ENCODE data around the gene PACRG. TPM values are rescaled to one million over a fixed set of nuclear protein-coding genes. Genes with fewer than 3 reads are reported as not detected.

Gene PACRG
- total RNA-seq, 5 donors from 2014 or later (not counting 1 experiment from before 2014, with no cell fraction given) = 0.20 to 3.0 (median 1.2) TPM; not detected in 1

DNA sequence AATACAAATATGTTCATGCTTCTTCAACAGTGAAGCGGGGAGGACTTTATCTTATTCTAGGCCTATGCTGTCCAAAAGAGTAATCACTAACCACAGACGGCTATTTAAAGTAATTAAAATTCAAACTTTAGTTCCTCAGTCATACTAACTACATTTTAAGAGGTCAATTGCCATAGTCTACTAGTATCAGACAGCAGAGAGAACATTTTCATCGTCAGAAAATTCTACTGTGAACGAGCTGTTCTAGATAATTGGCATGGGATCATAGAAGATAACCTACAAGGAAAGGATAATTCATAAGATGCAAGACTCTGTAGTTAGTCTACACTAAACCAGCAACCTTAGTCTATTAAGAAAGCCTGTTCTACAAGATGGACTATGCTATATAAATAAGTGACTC is 44.6 kb upstream of the PACRG start:
- Mint-ChIP-seq H3K9me3 (peaks cover 0 to 5% (median 4%) of the 10 kb centered on the region in 3 donors), H3K27me3 (no peaks in the 10 kb centered on the region), H3K4me1 (no peaks in the 10 kb centered on the region), H3K36me3 (no peaks in the 10 kb centered on the region), H3K4me3 (no peak overlapping the region), H3K27ac (no peak overlapping the region)
- no CpG with 5 or more reads among the region's 4 CpGs for WGBS (ENCODE audit: insufficient coverage)
- H3K4me1 ChIP-seq (ENCODE audit: control insufficient read depth in 1 of 2, extremely low read depth in 1 of 2, insufficient read depth in 2 of 2, low read length in 2 of 2) = no peaks in the 10 kb centered on the region
- H3K27me3 ChIP-seq (replicated peaks in 1 of 2; ENCODE audit: control insufficient read depth in 2 of 2, extremely low read depth in 1 of 2, insufficient read depth in 2 of 2, low read length in 1 of 2) = no peaks in the 10 kb centered on the region
- ChIA-PET CTCF (no interaction called here), POLR2A (no interaction called here)
- H3K9me3 ChIP-seq = no peaks in the 10 kb centered on the region
- H3K4me3 ChIP-seq (ENCODE audit: control insufficient read depth in 1 of 2, extremely low read depth in 1 of 2, low read length in 1 of 2) = no peak overlapping the region
- H3K27ac ChIP-seq (ENCODE audit: low read length) = no peak overlapping the region
- H3K36me3 ChIP-seq (ENCODE audit: control insufficient read depth in 2 of 2, extremely low read depth in 1 of 2, insufficient read depth in 1 of 2, low read length in 1 of 2) = no peaks in the 10 kb centered on the region
- DNase-seq (no peak), ATAC-seq (replicated peaks in 1 of 4) (no peak)

DNA sequence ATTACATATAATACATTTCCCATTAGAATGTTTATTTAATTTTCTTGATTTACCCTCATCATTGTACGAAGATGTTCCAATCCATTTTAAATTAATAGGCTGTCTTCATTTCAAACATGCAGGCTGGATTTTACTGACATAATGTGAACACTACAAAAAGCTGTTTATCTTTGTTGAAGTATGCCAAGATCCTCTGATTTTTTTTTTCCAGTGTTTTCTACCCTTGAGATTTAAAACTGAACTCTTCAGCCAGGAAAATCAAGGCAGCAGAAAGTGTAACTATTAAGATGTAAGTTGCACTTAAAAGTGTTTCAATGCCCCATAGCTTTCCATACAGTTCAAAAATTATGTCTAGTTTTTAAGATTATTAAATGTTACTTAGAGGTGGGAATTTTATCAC is 43.7 kb upstream of the PACRG start:
- H3K4me3 ChIP-seq (ENCODE audit: control insufficient read depth in 1 of 2, extremely low read depth in 1 of 2, low read length in 1 of 2) = no peak overlapping the region
- no peak overlapping the region for H3K4me3 Mint-ChIP-seq
- WGBS (ENCODE audit: insufficient coverage) = no CpG with 5 or more reads among the region's 1 CpG
- H3K27ac Mint-ChIP-seq = no peak overlapping the region
- ATAC-seq (replicated peaks in 1 of 4) (no peak), DNase-seq (no peak)
- ChIA-PET POLR2A (no interaction called here), CTCF (no interaction called here)
- H3K36me3 ChIP-seq (ENCODE audit: control insufficient read depth in 2 of 2, extremely low read depth in 1 of 2, insufficient read depth in 1 of 2, low read length in 1 of 2) = no peaks in the 10 kb centered on the region
- no peaks in the 10 kb centered on the region for H3K9me3 ChIP-seq
- no peaks in the 10 kb centered on the region for H3K4me1 Mint-ChIP-seq
- H3K4me1 ChIP-seq (ENCODE audit: control insufficient read depth in 1 of 2, extremely low read depth in 1 of 2, insufficient read depth in 2 of 2, low read length in 2 of 2) = no peaks in the 10 kb centered on the region
- no peak overlapping the region for H3K27ac ChIP-seq (ENCODE audit: low read length)
- peaks cover 0 to 5% (median 4%) of the 10 kb centered on the region in 3 donors for H3K9me3 Mint-ChIP-seq
- no peaks in the 10 kb centered on the region for H3K27me3 ChIP-seq (replicated peaks in 1 of 2; ENCODE audit: control insufficient read depth in 2 of 2, extremely low read depth in 1 of 2, insufficient read depth in 2 of 2, low read length in 1 of 2)
- H3K27me3 Mint-ChIP-seq = no peaks in the 10 kb centered on the region
- H3K36me3 Mint-ChIP-seq = no peaks in the 10 kb centered on the region

DNA sequence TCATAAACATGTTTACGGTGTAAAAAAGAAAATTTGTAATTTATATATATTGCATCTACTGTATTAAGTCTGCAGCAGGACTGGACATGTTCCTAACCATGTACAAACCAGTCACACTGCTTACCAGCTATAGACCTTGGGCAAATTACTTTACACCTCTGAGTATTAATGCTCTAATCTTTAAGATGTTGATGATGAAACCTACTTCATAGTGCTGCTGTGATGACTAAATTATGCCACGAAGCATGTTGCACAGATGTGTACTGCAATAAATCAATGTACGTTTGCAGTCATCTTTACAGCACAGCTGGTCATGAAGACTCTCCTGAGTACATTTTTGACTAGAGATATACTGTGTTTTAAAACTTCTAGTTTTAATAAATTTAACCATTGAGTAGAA is 42.8 kb upstream of the PACRG start:
- no peak for DNase-seq
- Histone ChIP-seq H3K27ac (ENCODE audit: low read length) (no peak overlapping the region), H3K9me3 (no peaks in the 10 kb centered on the region), H3K36me3 (ENCODE audit: control insufficient read depth in 2 of 2, extremely low read depth in 1 of 2, insufficient read depth in 1 of 2, low read length in 1 of 2) (no peaks in the 10 kb centered on the region), H3K4me1 (ENCODE audit: control insufficient read depth in 1 of 2, extremely low read depth in 1 of 2, insufficient read depth in 2 of 2, low read length in 2 of 2) (no peaks in the 10 kb centered on the region), H3K4me3 (ENCODE audit: control insufficient read depth in 1 of 2, extremely low read depth in 1 of 2, low read length in 1 of 2) (no peak overlapping the region), H3K27me3 (replicated peaks in 1 of 2; ENCODE audit: control insufficient read depth in 2 of 2, extremely low read depth in 1 of 2, insufficient read depth in 2 of 2, low read length in 1 of 2) (no peaks in the 10 kb centered on the region)
- no peaks in the 10 kb centered on the region for H3K4me1 Mint-ChIP-seq
- WGBS (ENCODE audit: insufficient coverage) = no CpG with 5 or more reads among the region's 3 CpGs
- POLR2A ChIA-PET = interaction anchor here in 1 of 2 donors (0.6 kb wide), 1 partner anchor 46 kb away, joined by 3 read pairs; no protein-coding TSS in a partner anchor
- H3K4me3 Mint-ChIP-seq = no peak overlapping the region
- H3K9me3 Mint-ChIP-seq = peaks cover 0 to 5% (median 4%) of the 10 kb centered on the region in 3 donors
- no peaks in the 10 kb centered on the region for H3K36me3 Mint-ChIP-seq
- H3K27ac Mint-ChIP-seq = no peak overlapping the region
- CTCF ChIA-PET = no interaction called here
- H3K27me3 Mint-ChIP-seq = no peaks in the 10 kb centered on the region
- no peak for ATAC-seq (replicated peaks in 1 of 4)

DNA sequence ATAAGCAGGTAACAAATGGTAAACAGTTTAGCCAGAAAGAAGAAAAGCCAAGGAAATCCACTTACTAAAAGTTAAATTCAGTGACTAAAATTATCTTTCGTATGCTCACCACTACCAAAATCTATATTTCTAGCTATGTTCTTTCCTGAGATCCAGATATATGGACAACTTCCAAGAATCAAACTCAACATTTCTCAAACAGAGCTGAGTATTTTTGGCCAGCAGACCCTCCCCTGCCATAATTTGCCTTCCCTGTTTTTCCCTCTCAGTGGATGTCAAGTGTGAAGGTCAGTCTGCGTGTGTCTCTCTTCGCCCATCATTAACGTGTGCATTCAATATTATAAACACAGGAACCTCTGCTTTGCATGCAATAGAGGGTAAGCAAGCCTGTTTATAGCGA is 42.2 kb upstream of the PACRG start:
- Mint-ChIP-seq H3K4me3 (no peak overlapping the region), H3K27ac (no peak overlapping the region), H3K36me3 (no peaks in the 10 kb centered on the region), H3K27me3 (no peaks in the 10 kb centered on the region), H3K9me3 (peaks cover 0 to 5% (median 4%) of the 10 kb centered on the region in 3 donors), H3K4me1 (peaks cover 0 to 5% (median 1%) of the 10 kb centered on the region in 3 donors)
- no peak overlapping the region for H3K27ac ChIP-seq (ENCODE audit: low read length)
- H3K27me3 ChIP-seq (replicated peaks in 1 of 2; ENCODE audit: control insufficient read depth in 2 of 2, extremely low read depth in 1 of 2, insufficient read depth in 2 of 2, low read length in 1 of 2) = no peaks in the 10 kb centered on the region
- ChIA-PET POLR2A (interaction anchor here in 1 of 2 donors (0.6 kb wide), 1 partner anchor 45 kb away, joined by 3 read pairs; no protein-coding TSS in a partner anchor), CTCF (no interaction called here)
- no peak for DNase-seq
- H3K4me1 ChIP-seq (ENCODE audit: control insufficient read depth in 1 of 2, extremely low read depth in 1 of 2, insufficient read depth in 2 of 2, low read length in 2 of 2) = no peaks in the 10 kb centered on the region
- H3K9me3 ChIP-seq = no peaks in the 10 kb centered on the region
- no peak overlapping the region for H3K4me3 ChIP-seq (ENCODE audit: control insufficient read depth in 1 of 2, extremely low read depth in 1 of 2, low read length in 1 of 2)
- WGBS (ENCODE audit: insufficient coverage) = 80% methylated on average over 1 of the region's 5 CpGs
- H3K36me3 ChIP-seq (ENCODE audit: control insufficient read depth in 2 of 2, extremely low read depth in 1 of 2, insufficient read depth in 1 of 2, low read length in 1 of 2) = no peaks in the 10 kb centered on the region
- ATAC-seq (replicated peaks in 1 of 4) = no peak

DNA sequence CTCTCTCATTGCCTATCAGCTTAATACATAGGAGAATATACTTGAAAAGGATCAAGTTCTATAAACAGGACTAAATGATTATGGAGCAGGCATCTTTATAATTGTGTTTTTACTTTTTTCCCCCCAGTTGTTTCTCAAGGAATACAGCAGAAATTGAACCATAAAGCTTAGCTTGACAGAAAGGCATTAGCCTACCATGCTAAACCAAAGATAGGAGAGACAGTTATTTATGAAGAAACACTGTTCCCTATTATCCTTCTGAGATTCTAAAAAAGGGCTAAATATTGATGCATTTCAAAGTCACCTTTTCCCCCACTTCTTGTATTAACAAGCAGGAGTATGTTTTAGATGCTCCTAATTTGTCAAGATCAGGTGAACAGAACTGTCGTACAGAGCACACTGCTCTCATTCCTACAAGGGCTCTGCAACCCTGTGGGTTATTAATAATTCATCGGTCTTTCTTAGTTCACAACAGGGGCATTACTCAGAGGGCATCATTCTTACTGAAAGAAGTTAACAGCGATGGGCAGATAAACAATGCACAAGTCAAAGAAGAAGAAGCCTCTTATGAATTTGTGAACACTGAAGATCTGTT is 38.9 kb upstream of the PACRG start:
- no CpG with 5 or more reads among the region's 3 CpGs for WGBS (ENCODE audit: insufficient coverage)
- ATAC-seq (replicated peaks in 1 of 4) = no peak
- no peaks in the 10 kb centered on the region for H3K4me1 ChIP-seq (ENCODE audit: control insufficient read depth in 1 of 2, extremely low read depth in 1 of 2, insufficient read depth in 2 of 2, low read length in 2 of 2)
- H3K27ac Mint-ChIP-seq = no peak overlapping the region
- no peak overlapping the region for H3K4me3 Mint-ChIP-seq
- ChIA-PET CTCF (no interaction called here), POLR2A (no interaction called here)
- H3K9me3 ChIP-seq = no peaks in the 10 kb centered on the region
- no peaks in the 10 kb centered on the region for H3K27me3 ChIP-seq (replicated peaks in 1 of 2; ENCODE audit: control insufficient read depth in 2 of 2, extremely low read depth in 1 of 2, insufficient read depth in 2 of 2, low read length in 1 of 2)
- DNase-seq = no peak
- H3K36me3 Mint-ChIP-seq = no peaks in the 10 kb centered on the region
- no peaks in the 10 kb centered on the region for H3K27me3 Mint-ChIP-seq
- H3K4me3 ChIP-seq (ENCODE audit: control insufficient read depth in 1 of 2, extremely low read depth in 1 of 2, low read length in 1 of 2) = no peak overlapping the region
- H3K4me1 Mint-ChIP-seq = peaks cover 0 to 5% (median 1%) of the 10 kb centered on the region in 3 donors
- H3K36me3 ChIP-seq (ENCODE audit: control insufficient read depth in 2 of 2, extremely low read depth in 1 of 2, insufficient read depth in 1 of 2, low read length in 1 of 2) = no peaks in the 10 kb centered on the region
- H3K27ac ChIP-seq (ENCODE audit: low read length) = no peak overlapping the region
- H3K9me3 Mint-ChIP-seq = no peaks in the 10 kb centered on the region

DNA sequence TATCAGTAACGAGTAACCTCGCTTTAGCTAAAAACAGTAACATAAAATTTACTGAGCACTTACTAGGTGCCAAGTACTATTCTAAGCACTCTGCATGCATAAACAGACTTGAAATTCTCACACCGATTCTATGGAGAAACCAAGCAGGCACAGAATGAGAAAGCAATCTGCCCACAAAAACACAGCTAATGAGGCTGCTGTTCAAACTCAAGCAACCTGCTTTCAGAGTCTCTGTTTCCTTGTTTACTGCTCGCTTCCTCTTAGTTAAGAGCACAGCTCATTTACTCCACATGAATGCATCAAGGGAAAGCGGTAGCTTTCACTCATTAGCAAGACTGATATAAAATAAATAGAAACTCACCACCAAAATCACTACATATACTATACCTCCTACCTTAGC is 37.6 kb upstream of the PACRG start:
- no peaks in the 10 kb centered on the region for H3K36me3 Mint-ChIP-seq
- WGBS (ENCODE audit: insufficient coverage) = 68% methylated on average over 2 of the region's 5 CpGs

More for the DNA sequence above, 37.6 kb upstream of the PACRG start:
- Mint-ChIP-seq H3K4me1 (peaks cover 0 to 5% (median 1%) of the 10 kb centered on the region in 3 donors), H3K27me3 (no peaks in the 10 kb centered on the region), H3K4me3 (no peak overlapping the region), H3K27ac (no peak overlapping the region), H3K9me3 (no peaks in the 10 kb centered on the region)
- Histone ChIP-seq H3K4me1 (ENCODE audit: control insufficient read depth in 1 of 2, extremely low read depth in 1 of 2, insufficient read depth in 2 of 2, low read length in 2 of 2) (no peaks in the 10 kb centered on the region), H3K4me3 (ENCODE audit: control insufficient read depth in 1 of 2, extremely low read depth in 1 of 2, low read length in 1 of 2) (no peak overlapping the region), H3K9me3 (no peaks in the 10 kb centered on the region), H3K36me3 (ENCODE audit: control insufficient read depth in 2 of 2, extremely low read depth in 1 of 2, insufficient read depth in 1 of 2, low read length in 1 of 2) (no peaks in the 10 kb centered on the region), H3K27ac (ENCODE audit: low read length) (no peak overlapping the region), H3K27me3 (replicated peaks in 1 of 2; ENCODE audit: control insufficient read depth in 2 of 2, extremely low read depth in 1 of 2, insufficient read depth in 2 of 2, low read length in 1 of 2) (no peaks in the 10 kb centered on the region)
- ATAC-seq (replicated peaks in 1 of 4) (no peak), DNase-seq (no peak)
- CTCF ChIA-PET = no interaction called here
- POLR2A ChIA-PET = no interaction called here
